DMS 273 treated with DMSO at 0.1 percent for 48 hours (cell line): ENCODE measurements around the gene UBXN11.
"Not testable (repeated sequence)": the region's sequence is repeated elsewhere in the genome, so short reads cannot be mapped to it uniquely, and the experiment has no call there.

Experiments
- DNase-seq: peaks from one replicate; lab custom pipeline; 2025; lab: John Stamatoyannopoulos, UW

The UBXN11 gene

GRCh38 chr1:26305667-26306289, 658 bp downstream of the UBXN11 start:
- no peak for DNase-seq

GRCh38 chr1:26302733-26303405, 3.6 kb downstream of the UBXN11 start:
- no peak for DNase-seq

GRCh38 chr1:26300578-26301275, 5.7 kb downstream of the UBXN11 start:
- no peak for DNase-seq

- no peak for DNase-seq
Observed at GRCh38 chr1:26297791-26298124, 8.7 kb downstream of the UBXN11 start.

GRCh38 chr1:26297057-26297790, 9.2 kb downstream of the UBXN11 start:
- no peak for DNase-seq

- no peak for DNase-seq
Observed at GRCh38 chr1:26296340-26297056, 9.9 kb downstream of the UBXN11 start.

- DNase-seq = no peak
Observed at GRCh38 chr1:26295194-26296138, 11.0 kb downstream of the UBXN11 start.

GRCh38 chr1:26293911-26294463, 12.4 kb downstream of the UBXN11 start:
- DNase-seq = no peak

GRCh38 chr1:26292735-26293134, 13.7 kb downstream of the UBXN11 start:
- not testable (repeated sequence) for DNase-seq

- no peak for DNase-seq
Observed at GRCh38 chr1:26291939-26292338, 14.5 kb downstream of the UBXN11 start.

- DNase-seq = no peak
Observed at GRCh38 chr1:26291433-26291832, 15.0 kb downstream of the UBXN11 start.

GRCh38 chr1:26290882-26291261, 15.6 kb downstream of the UBXN11 start:
- DNase-seq = no peak

GRCh38 chr1:26290122-26290881, 16.1 kb downstream of the UBXN11 start:
- DNase-seq = no peak

- peak; percentile 72 for DNase-seq
Observed at GRCh38 chr1:26289158-26290059, 17.0 kb downstream of the UBXN11 start.

GRCh38 chr1:26288311-26288941, 18.0 kb downstream of the UBXN11 start:
- DNase-seq = peak; percentile 26

- no peak for DNase-seq
Observed at GRCh38 chr1:26287811-26288210, 18.6 kb downstream of the UBXN11 start.

- DNase-seq = peak; percentile 45
Observed at GRCh38 chr1:26287033-26287711, 19.3 kb downstream of the UBXN11 start.

- no peak for DNase-seq
Observed at GRCh38 chr1:26286064-26286416, 20.4 kb downstream of the UBXN11 start.
